ENCODE data around the gene LKAAEAR1.

The LKAAEAR1 gene

GRCh38 chr20:64053841-64054661 lies 30.1 kb downstream of the LKAAEAR1 start:
- no peak for DNase-seq (ENCODE audit: low read depth)
- no peak overlapping the region for H3K4me3 ChIP-seq (ENCODE audit: low read depth, low read length)
- no peak for TF ChIP-seq MYC (IDR thresholded peaks at IDR 0.05; ENCODE audit: low read depth, low read length)
- no peak for TF ChIP-seq MAX (IDR thresholded peaks at IDR 0.05; ENCODE audit: low read depth, low read length)
- TF ChIP-seq CTCF (IDR thresholded peaks at IDR 0.05; ENCODE audit: low read depth, low read length) = no peak
- no peak for TF ChIP-seq POLR2A (IDR thresholded peaks at IDR 0.05; ENCODE audit: extremely low read depth, insufficient read length)

- DNase-seq (ENCODE audit: low read depth) = no peak
- no peak overlapping the region for H3K4me3 ChIP-seq (ENCODE audit: low read depth, low read length)
- TF ChIP-seq MAX (IDR thresholded peaks at IDR 0.05; ENCODE audit: low read depth, low read length) (no peak), POLR2A (IDR thresholded peaks at IDR 0.05; ENCODE audit: extremely low read depth, insufficient read length) (no peak), MYC (IDR thresholded peaks at IDR 0.05; ENCODE audit: low read depth, low read length) (no peak), CTCF (IDR thresholded peaks at IDR 0.05; ENCODE audit: low read depth, low read length) (no peak)
Measured at GRCh38 chr20:64052987-64053840, 31.0 kb downstream of the LKAAEAR1 start.

GRCh38 chr20:64052326-64052722 lies 31.9 kb downstream of the LKAAEAR1 start:
- no peak for DNase-seq (ENCODE audit: low read depth)
- no peak for TF ChIP-seq POLR2A (IDR thresholded peaks at IDR 0.05; ENCODE audit: extremely low read depth, insufficient read length)
- TF ChIP-seq MYC (IDR thresholded peaks at IDR 0.05; ENCODE audit: low read depth, low read length) = no peak
- no peak for TF ChIP-seq CTCF (IDR thresholded peaks at IDR 0.05; ENCODE audit: low read depth, low read length)
- TF ChIP-seq MAX (IDR thresholded peaks at IDR 0.05; ENCODE audit: low read depth, low read length) = no peak
- no peak overlapping the region for H3K4me3 ChIP-seq (ENCODE audit: low read depth, low read length)

GRCh38 chr20:64051561-64052325 lies 32.5 kb downstream of the LKAAEAR1 start:
- H3K4me3 ChIP-seq (ENCODE audit: low read depth, low read length) = no peak overlapping the region
- TF ChIP-seq MAX (IDR thresholded peaks at IDR 0.05; ENCODE audit: low read depth, low read length) = no peak
- TF ChIP-seq MYC (IDR thresholded peaks at IDR 0.05; ENCODE audit: low read depth, low read length) = no peak
- TF ChIP-seq CTCF (IDR thresholded peaks at IDR 0.05; ENCODE audit: low read depth, low read length) = no peak
- TF ChIP-seq POLR2A (IDR thresholded peaks at IDR 0.05; ENCODE audit: extremely low read depth, insufficient read length) = no peak
- no peak for DNase-seq (ENCODE audit: low read depth)

GRCh38 chr20:64051033-64051452 lies 33.2 kb downstream of the LKAAEAR1 start:
- no peak overlapping the region for H3K4me3 ChIP-seq (ENCODE audit: low read depth, low read length)
- TF ChIP-seq CTCF (IDR thresholded peaks at IDR 0.05; ENCODE audit: low read depth, low read length) = no peak
- no peak for TF ChIP-seq POLR2A (IDR thresholded peaks at IDR 0.05; ENCODE audit: extremely low read depth, insufficient read length)
- no peak for TF ChIP-seq MYC (IDR thresholded peaks at IDR 0.05; ENCODE audit: low read depth, low read length)
- no peak for TF ChIP-seq MAX (IDR thresholded peaks at IDR 0.05; ENCODE audit: low read depth, low read length)
- DNase-seq (ENCODE audit: low read depth) = no peak
